HL-60 (cell line): ENCODE data around the gene RENBP.
A peak's percentile ranks its signal among the peaks of the same experiment; 100 is the strongest.

Source experiments
- DNase-seq, 2 experiments: peaks; one replicate each; pipeline ENCODE4 v3.0.0-alpha.2; 2010 to 2020; ENCODE audit warnings: low read depth in 1 of 2, low spot score in 1 of 2
- H3K27ac ChIP-seq: fragments of 250-450 bp; sonication (Bioruptor Pico); replicated peaks from 2 replicates; pipeline ENCODE4 v1.5.1; 2020; ENCODE audit warnings: mild to moderate bottlenecking, moderate library complexity
- H3K27me3 ChIP-seq: fragments of 250-450 bp; sonication (Bioruptor Pico); 2 replicates; pipeline ENCODE4 v1.5.1; 2021; ENCODE audit warnings: mild to moderate bottlenecking, moderate library complexity; ENCODE audit not compliant: insufficient read depth, poor library complexity, severe bottlenecking
- H3K4me3 ChIP-seq: replicated peaks from 2 replicates; pipeline ENCODE4 v1.5.1; 2011; ENCODE audit warnings: mild to moderate bottlenecking, control low read depth, low read length; ENCODE audit not compliant: insufficient read depth
- GABPA ChIP-seq: IDR thresholded peaks from 2 replicates; pipeline ENCODE4 v1.6.1; 2012; ENCODE audit warnings: low read depth
- POLR2AphosphoS5 ChIP-seq: IDR thresholded peaks from 2 replicates; pipeline ENCODE4 v1.6.1; 2012; ENCODE audit warnings: low read depth
- SPI1 ChIP-seq: IDR thresholded peaks from 2 replicates; pipeline ENCODE4 v1.6.1; 2012; ENCODE audit warnings: low read depth, mild to moderate bottlenecking, borderline replicate concordance
- TF ChIP-seq, protein P1 (sequence below): IDR thresholded peaks from 2 replicates; pipeline ENCODE4 v1.6.1; 2012; ENCODE audit warnings: low read depth; ENCODE audit not compliant: insufficient replicate concordance
- TF ChIP-seq, protein P2 (sequence below): IDR thresholded peaks from one replicate; pipeline ENCODE4 v1.5.1; 2011; ENCODE audit warnings: low read length, control low read depth, inconsistent platforms; ENCODE audit not compliant: insufficient read depth

Gene RENBP

DNA sequence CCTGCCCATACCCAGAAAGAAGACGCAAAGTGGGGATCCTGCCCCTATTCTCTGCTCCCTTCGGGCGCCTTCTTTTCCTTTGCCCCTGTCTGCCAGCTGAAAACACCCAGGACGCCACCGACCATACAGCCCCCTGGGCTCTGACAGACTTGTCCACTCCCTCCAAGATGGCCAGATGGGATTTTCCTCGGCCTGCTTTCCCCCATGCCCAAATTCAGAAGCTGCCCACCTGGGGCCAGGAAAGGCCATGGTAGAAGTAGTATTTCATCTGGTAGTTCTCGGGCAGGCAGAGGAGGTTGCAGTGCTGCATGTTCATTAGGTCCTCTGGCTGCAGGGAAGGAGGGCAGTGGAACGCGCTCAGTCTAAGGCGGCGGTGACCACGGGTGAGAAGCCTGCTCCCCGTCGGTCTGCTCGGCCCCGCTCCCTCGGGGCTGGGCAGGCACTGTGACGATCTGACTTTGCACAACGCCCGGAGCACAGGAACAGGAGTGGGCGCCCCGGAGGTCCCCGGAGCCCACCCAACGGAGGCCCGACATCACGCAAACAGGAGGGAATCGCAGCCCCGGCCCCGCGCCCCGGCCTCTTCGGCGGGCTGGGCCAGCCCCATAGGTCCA lies 10.2 kb downstream of the RENBP start:
- H3K4me3 ChIP-seq = peak overlapping the region; percentile 76
- no peaks in the 10 kb centered on the region for H3K27me3 ChIP-seq
- H3K27ac ChIP-seq = peak overlapping the region; percentile 74
- TF ChIP-seq GABPA (no peak), SPI1 (no peak), POLR2AphosphoS5 (no peak)
- TF ChIP-seq, protein P1, sequence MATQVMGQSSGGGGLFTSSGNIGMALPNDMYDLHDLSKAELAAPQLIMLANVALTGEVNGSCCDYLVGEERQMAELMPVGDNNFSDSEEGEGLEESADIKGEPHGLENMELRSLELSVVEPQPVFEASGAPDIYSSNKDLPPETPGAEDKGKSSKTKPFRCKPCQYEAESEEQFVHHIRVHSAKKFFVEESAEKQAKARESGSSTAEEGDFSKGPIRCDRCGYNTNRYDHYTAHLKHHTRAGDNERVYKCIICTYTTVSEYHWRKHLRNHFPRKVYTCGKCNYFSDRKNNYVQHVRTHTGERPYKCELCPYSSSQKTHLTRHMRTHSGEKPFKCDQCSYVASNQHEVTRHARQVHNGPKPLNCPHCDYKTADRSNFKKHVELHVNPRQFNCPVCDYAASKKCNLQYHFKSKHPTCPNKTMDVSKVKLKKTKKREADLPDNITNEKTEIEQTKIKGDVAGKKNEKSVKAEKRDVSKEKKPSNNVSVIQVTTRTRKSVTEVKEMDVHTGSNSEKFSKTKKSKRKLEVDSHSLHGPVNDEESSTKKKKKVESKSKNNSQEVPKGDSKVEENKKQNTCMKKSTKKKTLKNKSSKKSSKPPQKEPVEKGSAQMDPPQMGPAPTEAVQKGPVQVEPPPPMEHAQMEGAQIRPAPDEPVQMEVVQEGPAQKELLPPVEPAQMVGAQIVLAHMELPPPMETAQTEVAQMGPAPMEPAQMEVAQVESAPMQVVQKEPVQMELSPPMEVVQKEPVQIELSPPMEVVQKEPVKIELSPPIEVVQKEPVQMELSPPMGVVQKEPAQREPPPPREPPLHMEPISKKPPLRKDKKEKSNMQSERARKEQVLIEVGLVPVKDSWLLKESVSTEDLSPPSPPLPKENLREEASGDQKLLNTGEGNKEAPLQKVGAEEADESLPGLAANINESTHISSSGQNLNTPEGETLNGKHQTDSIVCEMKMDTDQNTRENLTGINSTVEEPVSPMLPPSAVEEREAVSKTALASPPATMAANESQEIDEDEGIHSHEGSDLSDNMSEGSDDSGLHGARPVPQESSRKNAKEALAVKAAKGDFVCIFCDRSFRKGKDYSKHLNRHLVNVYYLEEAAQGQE = no peak
- TF ChIP-seq, protein P2, sequence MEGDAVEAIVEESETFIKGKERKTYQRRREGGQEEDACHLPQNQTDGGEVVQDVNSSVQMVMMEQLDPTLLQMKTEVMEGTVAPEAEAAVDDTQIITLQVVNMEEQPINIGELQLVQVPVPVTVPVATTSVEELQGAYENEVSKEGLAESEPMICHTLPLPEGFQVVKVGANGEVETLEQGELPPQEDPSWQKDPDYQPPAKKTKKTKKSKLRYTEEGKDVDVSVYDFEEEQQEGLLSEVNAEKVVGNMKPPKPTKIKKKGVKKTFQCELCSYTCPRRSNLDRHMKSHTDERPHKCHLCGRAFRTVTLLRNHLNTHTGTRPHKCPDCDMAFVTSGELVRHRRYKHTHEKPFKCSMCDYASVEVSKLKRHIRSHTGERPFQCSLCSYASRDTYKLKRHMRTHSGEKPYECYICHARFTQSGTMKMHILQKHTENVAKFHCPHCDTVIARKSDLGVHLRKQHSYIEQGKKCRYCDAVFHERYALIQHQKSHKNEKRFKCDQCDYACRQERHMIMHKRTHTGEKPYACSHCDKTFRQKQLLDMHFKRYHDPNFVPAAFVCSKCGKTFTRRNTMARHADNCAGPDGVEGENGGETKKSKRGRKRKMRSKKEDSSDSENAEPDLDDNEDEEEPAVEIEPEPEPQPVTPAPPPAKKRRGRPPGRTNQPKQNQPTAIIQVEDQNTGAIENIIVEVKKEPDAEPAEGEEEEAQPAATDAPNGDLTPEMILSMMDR = no peak
- no peak for DNase-seq

DNA sequence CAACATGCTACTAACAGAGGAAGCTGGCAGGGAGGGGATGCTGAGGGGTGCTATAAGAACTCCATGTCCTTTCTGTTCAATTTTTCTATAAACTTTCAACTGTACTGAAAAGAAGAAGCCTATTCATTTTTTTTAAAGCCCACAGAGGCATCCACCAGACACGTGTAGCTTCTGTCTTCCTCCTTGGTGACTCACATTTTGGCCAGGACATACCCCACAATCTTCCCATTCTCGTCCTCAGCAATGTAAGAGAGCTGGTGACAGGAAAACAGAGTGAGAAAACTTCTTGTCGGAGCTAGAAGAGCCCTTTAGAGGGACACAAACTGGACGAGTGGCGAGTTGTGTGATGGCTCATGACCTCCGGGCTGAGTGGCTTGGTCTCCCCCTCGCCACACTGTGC lies 10.7 kb downstream of the RENBP start:
- Histone ChIP-seq H3K27me3 (no peaks in the 10 kb centered on the region), H3K27ac (peak overlapping the region; percentile 74), H3K4me3 (peak overlapping the region; percentile 76)
- TF ChIP-seq SPI1 = no peak
- TF ChIP-seq, protein P1 = no peak
- TF ChIP-seq GABPA = no peak
- no peak for TF ChIP-seq POLR2AphosphoS5
- TF ChIP-seq, protein P2 = no peak
- no peak for DNase-seq

DNA sequence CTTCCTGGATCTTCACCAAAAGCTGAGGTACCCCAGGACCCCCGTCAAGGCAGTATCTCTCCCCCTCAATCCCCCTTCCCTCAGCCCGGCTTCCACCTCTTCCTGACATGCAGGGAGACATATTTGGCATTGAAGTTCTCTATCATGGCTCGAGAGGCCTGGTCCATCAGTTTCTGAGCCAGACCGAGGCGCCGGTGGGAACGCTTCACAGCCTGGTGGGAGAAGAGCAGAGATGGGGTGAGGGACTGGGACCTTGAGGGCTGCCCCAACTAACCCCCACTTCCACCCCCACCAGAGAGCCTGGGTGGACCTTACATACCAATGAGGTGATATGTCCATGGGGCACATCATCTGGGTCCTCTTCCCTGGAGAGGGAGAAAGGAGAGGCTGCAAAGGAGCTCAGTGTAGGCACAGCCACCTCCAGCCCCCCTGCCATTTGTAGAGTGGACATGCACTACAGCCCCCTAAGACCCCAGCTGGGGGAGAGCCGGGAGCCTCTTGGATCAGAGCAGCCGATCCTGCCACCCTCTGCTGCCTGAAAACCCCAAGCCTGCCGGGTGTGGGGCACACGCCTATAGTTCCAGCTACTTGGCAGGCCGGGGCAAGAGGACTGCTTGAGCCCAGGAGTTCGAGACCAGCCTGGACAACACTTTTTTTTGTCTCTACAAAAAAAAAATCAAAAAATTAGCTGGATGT lies 12.1 kb downstream of the RENBP start:
- Histone ChIP-seq H3K27me3 (no peaks in the 10 kb centered on the region), H3K4me3 (no peak overlapping the region), H3K27ac (no peak overlapping the region)
- TF ChIP-seq, protein P1 = no peak
- no peak for TF ChIP-seq POLR2AphosphoS5
- no peak for TF ChIP-seq SPI1
- no peak for TF ChIP-seq GABPA
- TF ChIP-seq, protein P2 = no peak
- no peak for DNase-seq
